Fibroblast of villous mesenchyme (primary cell): Measurements from ENCODE around the gene IVD. TPM values are rescaled to one million over a fixed set of nuclear protein-coding genes. Genes with fewer than 3 reads are reported as not detected.

Experiments used
- DNase-seq: peaks from one replicate; pipeline ENCODE4 v3.0.0-alpha.2; 2010; ENCODE audit warnings: low read depth
- H3K4me3 ChIP-seq: 2 replicates; pipeline ENCODE4 v1.5.1; 2011; ENCODE audit warnings: low read depth, mild to moderate bottlenecking, low read length
- total RNA-seq: library from RNA; depleted of rRNA; stranded (reverse); fragments of >200 nt; gene quantifications from 2 replicates; pipeline ENCODE4 v1.2.3, GENCODE V29; 2012
- TF ChIP-seq, protein P1 (sequence below): IDR thresholded peaks from 2 replicates; pipeline ENCODE4 v1.5.1; 2012; ENCODE audit warnings: low read depth, mild to moderate bottlenecking, low read length; ENCODE audit not compliant: insufficient read depth

Gene IVD
- total RNA-seq, 1 donor: 40.2 TPM

DNA sequence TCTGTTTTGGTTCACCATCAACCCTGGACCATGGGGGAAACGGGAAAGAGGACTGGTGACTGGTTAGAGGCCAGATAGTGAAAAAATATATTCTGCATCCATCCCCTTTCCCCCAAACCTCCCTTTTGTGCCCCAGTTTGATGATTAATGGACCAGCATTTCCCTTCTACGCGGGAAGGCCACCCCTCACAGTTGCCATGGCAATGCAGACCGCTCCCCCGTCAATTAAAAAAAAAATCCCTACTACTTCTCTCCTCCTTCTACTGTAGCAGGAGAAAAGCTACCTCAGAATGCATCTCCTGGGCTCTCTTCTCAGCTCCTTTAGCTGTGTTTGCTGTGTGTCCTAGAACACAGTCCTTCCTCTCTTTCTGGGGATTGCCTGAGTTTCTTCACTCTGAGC is 39.1 kb downstream of the IVD start:
- no peak overlapping the region for H3K4me3 ChIP-seq
- TF ChIP-seq, protein P1, sequence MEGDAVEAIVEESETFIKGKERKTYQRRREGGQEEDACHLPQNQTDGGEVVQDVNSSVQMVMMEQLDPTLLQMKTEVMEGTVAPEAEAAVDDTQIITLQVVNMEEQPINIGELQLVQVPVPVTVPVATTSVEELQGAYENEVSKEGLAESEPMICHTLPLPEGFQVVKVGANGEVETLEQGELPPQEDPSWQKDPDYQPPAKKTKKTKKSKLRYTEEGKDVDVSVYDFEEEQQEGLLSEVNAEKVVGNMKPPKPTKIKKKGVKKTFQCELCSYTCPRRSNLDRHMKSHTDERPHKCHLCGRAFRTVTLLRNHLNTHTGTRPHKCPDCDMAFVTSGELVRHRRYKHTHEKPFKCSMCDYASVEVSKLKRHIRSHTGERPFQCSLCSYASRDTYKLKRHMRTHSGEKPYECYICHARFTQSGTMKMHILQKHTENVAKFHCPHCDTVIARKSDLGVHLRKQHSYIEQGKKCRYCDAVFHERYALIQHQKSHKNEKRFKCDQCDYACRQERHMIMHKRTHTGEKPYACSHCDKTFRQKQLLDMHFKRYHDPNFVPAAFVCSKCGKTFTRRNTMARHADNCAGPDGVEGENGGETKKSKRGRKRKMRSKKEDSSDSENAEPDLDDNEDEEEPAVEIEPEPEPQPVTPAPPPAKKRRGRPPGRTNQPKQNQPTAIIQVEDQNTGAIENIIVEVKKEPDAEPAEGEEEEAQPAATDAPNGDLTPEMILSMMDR: no peak
- DNase-seq: no peak

DNA sequence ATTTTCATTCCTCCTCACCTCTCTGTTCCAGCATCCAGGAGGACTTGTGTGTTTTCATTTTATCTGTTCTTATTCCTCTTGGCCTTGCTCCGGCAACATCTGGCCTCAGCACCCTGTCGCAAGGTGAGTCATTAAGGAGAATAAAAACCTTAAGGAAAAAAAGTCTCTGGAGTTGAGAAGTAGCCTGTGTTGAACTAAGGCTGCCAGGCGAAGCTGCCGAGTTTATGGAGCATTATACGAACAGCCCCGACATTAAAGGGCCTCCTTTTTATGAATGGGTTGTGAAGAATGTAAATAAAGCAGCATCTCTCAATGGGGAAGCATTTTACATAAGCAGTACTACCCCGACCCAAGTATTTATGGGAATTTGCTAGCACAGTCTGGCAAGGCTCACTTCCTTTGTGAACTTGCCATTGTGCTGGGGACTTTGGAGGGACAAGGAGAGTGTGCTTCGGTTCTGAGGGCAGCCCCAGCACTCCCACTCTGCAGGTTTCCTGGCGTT is 39.9 kb downstream of the IVD start:
- peak; percentile 91 for DNase-seq
- no peak overlapping the region for H3K4me3 ChIP-seq
- TF ChIP-seq, protein P1: no peak

DNA sequence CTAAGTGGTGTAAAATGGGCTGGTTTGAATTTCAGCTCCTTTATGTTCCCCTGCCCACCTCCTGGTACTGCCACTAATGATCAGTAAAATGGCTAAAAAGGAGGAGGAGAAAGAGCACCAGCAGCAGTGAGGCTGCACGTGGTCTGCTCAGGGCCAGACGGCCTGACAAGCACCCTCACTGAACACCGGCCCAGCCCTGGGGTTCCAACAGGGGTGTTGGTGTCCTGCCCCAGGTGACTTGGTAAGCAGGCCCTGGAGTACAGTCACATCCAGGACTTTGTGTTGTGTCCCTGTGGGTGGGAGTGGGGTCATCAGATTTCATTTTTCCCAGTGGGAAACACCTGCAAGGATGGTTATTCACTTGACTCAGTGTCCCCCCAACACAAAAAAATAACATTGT is 40.5 kb downstream of the IVD start:
- H3K4me3 ChIP-seq: no peak overlapping the region
- TF ChIP-seq, protein P1: no peak
- no peak for DNase-seq

DNA sequence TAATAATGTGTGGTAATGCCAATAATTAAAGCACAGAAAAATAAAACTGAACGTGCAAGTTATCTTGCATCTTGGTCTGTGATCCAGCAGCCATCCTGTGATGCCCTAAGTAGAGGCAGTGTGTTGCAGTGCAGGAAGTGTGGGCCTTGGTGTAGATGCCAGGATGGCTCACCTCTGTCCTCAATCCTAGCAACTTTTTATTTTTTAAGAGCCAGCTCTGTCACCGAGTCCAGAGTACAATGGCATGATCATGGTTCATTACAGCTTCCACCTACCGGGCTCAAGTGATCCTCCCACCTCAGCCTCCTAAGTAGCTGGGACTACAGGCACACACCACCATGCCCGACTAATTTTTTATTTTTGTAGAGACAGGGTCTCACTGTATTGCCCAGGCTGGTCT is 42.8 kb downstream of the IVD start:
- DNase-seq: no peak
- TF ChIP-seq, protein P1: no peak
- no peak overlapping the region for H3K4me3 ChIP-seq

DNA sequence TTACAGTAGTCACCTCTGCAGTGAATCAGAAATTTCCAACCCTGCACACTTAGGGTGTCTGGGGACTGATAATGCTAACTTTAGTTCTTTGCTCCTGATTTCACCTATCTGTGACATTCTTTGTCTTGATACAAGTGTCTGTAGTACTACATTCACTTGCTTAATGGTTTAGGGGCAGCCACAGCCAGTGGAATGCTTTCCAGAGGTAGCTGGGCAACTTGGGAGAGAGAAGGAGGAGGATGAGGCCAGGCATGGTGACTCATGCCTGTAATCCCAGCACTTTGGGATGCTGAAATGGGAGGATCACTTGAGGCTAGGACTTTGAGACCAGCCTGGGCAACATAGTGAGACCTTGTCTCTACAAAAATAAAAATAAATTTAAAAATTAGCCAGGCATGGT is 43.7 kb downstream of the IVD start:
- no peak overlapping the region for H3K4me3 ChIP-seq
- TF ChIP-seq, protein P1: no peak
- DNase-seq: peak; percentile 26

DNA sequence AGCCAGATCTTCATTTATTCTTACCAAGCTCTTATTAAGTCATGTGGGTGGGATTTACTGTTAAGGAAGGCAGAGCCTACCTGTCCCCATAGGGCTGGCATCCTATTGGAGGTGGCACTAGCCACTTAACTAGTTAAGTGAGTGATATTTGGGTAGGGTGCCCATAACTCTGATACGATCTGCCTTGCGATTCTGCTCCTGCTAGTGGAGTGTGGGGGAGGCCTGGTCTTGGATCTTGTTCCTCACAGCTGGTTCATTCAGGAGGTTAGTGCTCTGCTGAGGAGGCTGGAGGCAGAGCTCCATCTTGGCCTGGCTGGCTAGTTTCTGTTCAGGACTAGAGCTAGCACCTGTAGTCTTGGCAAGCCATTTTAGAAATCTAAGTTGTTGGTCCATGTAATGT is 44.5 kb downstream of the IVD start:
- no peak for DNase-seq
- TF ChIP-seq, protein P1: no peak
- no peak overlapping the region for H3K4me3 ChIP-seq

DNA sequence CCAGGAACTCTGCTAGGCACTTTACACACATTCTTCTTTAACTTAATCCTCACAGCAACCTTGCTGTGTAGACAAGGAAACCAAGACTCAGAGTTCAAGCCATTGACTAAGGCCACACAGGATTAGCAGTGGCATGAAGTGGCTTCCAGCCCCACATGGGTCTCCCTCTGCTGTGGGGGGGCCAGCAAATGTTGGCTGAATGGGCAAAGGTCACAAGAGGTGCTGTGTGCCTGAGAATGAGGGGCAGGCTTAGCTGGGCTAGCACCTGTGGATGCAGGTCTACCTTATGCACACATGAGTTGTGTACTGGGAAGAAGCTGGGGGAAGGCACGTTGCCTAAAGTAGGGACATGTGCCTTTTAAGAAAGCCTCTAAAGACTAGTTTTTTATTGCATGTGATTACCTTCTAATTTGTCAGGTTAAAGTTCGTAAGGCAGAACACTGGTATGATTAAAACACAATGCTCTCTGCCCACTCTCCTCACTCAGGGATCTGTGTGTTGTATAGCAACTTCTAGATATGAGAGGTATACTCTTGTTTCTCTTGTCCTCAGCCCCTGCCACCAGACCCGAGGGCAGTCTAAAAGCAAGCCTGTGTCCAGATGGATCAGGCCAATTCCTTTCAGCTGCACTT is 46.0 kb downstream of the IVD start:
- no peak for DNase-seq
- H3K4me3 ChIP-seq: no peak overlapping the region
- TF ChIP-seq, protein P1: no peak
